ENCODE data around the gene FKBP10.

- TF ChIP-seq CTCF (conservative IDR thresholded peaks at IDR 0.05; ENCODE audit: low read depth, low read length) (no peak), EZH2 (IDR thresholded peaks at IDR 0.05; ENCODE audit: borderline replicate concordance, low read depth, low read length, poor library complexity, severe bottlenecking) (no peak)
Observed at GRCh38 chr17:41868568-41868967, 55.8 kb downstream of the FKBP10 start.

Data from A673 (cell line).